Cortex of kidney (tissue), 1 donor: Measurements from ENCODE around the gene FADS1.

ENCODE experiments used
- DNase-seq: peaks from one replicate; lab custom pipeline; 2025; lab: John Stamatoyannopoulos, UW

Gene FADS1

DNA sequence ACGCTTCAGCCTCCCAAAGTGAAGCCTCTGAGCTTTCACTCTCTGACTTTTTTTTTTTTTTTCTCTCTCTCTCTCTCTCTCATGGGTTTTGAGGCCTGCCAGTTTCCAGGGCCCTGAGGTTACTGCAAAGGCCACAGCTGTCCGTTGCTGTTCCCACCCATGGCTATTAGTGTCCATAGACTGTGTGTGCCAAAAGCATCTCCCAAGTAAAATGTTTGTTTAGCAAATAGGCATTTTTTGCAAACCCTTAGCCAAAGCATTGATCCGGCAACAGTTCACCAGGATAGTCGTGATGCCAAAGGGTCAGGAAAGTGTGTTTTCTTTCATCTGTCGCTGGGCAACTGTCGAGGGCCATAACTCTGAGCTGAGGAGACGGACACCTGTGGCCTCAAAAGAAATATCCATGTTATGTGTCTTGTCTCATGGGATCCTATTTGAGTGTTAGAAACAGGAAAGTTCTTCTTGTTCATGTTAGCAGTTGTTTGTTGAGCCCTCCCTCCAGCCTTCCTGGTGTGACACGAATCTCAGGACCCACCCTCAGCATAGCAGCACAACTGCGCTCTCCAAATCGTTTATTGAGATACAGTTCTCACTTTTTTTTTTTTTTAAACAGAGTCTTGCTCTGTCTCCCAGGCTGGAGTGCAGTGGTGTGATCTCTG is 29.7 kb upstream of the FADS1 start:
- no peak for DNase-seq

DNA sequence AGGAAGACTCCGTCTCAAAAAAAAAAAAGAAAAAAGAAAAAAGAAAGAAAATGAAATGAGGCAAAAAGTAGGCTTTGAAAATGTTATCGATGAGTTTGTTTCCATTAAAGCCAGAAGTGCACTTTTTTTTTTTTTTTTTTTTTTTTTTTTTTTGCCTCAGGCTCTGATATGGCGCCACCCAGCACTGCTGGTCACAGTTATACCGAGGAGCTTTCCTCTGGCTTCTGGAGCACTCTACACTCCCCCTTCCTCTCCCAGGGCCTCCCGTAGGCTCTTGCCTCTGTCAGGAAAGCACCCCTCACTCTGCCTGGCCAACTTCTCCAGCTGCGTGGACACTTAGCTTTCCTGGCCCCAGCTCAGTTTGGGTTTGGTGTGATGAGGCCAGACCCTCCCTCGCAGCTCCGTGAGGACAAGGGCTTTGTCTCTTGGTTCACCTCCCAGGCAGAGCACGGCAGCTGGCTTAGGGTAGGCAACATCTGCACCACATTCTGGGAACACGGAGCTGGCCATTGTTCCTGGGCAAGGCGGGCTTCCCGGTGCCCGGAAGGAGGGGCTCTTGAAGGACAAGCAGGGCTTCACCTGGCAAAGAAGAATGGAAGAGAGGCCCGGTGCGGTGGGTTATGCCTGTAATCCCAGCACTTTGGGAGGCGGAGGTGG is 28.2 kb upstream of the FADS1 start:
- DNase-seq = no peak

DNA sequence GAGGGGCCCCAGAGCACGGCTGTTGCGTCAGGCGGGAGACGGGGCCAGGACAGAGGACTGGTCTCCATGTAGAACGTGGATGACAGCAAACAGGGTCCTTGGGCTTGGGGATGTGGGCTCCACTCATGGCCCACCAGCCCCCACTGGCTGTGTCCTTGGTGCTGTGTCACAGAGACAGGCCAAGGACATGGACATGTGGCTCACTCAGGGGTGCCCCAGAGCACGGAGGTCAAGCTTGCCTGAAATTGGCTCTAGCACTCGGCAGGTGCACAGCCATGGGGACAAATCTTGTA is 25.7 kb upstream of the FADS1 start:
- no peak for DNase-seq

DNA sequence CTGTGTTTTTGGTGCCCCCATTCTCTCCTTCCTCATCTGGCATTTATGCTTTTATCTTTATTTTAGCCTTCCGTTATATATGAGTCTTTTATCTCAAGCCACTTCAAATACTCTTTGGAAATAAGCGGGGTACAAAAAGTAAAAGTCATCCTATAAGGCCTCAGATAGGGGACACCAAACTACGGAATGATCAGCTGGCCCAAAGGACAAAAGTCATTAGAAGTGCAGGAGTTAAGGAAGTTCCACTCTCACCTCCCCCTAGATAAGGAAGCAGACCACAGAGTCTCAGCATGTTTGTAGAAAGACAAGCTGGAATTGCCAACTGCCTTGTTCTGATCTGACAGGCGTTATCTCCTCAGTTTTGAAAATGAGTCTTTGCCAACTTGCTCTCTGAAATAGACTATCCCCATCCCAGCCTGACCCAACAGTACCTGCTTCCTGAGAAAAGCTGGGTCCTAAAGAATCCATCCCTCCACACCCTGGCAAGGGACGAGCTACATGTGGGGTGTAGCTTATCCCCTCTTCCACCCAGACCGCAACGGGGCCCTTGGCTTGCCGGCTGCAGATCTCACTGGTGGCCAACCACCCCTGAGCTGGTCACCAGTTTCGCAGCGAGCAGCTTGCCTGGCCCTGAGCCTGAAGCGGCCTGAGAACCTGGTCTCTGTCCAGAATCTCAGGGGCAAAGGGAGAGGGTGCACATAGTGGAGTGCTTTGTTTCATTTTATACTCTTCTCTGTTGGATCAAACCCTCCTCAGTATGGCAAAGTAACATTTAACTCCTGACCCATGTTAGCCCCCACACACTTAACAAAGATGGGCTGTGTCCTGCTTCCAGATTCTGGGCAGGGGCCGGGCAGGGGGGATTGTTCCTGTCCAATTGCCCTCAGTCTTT is 25.1 kb upstream of the FADS1 start:
- no peak for DNase-seq

DNA sequence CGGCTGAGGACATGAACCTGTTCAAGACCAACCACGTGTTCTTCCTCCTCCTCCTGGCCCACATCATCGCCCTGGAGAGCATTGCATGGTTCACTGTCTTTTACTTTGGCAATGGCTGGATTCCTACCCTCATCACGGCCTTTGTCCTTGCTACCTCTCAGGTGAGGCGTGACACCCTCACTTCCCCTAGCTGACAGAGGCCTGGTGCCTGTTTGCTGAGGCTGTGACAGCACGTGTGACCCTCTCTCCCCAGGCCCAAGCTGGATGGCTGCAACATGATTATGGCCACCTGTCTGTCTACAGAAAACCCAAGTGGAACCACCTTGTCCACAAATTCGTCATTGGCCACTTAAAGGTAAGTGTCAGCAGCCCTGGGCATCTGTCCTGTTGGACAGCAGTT is 23.6 kb upstream of the FADS1 start:
- DNase-seq = no peak

DNA sequence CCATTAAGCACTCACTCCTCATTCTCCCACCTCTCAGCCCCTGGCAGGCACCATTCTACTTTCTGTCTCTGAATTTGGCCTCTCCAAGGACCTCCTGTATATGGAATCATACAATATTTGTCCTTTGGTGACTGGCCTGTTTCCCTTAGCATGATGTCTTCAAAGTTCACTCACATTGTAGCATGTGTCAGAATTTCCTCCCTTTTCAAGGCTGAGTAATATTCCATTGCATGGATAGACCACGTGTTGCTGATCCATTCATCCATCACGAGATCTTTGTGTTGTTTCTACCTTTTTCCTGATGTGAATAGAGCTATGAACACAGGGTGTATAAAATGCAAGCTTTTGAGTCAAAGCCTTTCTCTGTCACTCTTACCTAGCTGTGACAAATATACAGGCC is 22.9 kb upstream of the FADS1 start:
- no peak for DNase-seq

DNA sequence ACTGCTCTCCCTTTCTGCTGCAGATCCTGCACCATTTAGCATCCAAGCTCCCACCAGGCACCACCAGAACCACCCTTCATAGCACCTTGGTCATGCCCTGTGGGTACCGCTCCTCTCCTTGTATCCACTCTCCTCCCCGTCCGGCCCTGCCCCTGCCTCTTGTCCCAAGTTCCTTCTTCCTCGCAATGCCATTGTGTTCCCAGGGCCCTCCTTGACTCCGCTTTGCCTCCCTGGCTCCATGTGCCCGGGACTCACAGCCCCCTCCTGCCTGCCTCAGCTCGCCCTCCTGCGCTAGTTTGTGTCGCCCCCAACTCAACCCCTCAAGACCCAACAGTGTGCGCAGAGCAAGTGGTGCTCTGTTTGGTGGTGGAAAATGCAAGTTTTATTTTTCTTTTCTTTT is 22.1 kb upstream of the FADS1 start:
- DNase-seq = no peak

DNA sequence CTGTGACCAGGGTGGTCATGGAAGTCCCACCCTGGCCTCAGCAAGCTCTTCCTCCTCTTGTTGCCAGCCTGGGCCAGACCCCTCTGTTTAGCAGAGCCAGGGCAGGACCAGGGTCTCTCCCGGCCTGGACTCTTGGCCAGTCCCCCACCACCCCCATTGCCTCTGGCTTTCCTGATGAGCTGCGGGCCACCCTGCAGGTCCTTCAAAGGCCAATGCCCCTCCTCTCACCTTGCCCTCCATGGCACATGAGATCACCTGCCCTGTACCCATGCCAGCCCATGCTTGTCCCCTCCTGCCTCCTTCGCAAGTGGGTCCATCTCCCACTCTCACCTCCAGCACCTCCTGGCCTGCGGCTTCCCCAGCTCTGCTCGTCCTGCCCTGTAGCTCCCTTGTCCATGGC is 21.7 kb upstream of the FADS1 start:
- no peak for DNase-seq

DNA sequence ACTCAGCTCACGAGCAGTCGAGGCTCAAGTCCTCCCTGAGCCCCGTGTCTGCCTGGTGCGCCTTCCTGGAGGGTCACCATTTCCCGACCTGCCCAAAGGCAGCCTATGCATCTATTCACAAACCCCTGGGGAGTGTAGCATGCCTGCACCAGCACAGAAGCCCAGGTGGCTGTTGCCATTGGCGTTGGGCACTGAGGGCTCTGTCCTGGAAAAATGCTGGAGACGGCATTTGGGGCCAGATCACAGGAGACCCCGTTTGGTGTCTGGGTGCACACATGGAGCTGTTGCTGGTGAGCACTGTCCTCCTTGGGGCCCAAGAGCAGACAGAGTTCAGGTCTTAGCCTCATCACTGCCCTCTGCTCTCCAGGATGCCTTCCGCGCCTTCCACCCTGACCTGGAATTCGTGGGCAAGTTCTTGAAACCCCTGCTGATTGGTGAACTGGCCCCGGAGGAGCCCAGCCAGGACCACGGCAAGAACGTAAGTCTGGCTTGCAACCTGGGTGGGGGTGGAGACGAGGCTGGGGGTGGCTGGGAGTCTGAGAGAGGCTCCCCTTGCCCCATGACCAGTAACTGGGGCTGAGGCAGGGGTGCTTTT is 20.7 kb upstream of the FADS1 start:
- no peak for DNase-seq

DNA sequence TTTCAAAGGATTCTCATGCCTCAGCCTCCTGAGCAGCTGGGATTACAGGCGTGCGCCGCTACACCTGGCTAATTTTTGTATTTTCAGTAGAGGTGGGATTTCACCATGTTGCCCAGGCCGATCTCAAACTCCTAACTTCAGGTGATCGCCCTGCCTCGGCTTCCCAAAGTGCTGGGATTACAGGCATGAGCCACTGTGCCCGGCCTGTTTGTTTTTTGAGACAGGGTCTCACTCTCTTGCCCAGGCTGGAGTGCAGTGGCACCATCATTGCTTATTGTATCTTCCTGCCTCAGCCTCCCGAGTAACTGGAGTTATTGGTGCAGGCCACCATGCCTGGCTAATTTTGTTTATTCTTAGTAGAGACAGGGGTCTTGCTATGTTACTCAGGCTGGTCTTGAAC is 19.4 kb upstream of the FADS1 start:
- DNase-seq = no peak

DNA sequence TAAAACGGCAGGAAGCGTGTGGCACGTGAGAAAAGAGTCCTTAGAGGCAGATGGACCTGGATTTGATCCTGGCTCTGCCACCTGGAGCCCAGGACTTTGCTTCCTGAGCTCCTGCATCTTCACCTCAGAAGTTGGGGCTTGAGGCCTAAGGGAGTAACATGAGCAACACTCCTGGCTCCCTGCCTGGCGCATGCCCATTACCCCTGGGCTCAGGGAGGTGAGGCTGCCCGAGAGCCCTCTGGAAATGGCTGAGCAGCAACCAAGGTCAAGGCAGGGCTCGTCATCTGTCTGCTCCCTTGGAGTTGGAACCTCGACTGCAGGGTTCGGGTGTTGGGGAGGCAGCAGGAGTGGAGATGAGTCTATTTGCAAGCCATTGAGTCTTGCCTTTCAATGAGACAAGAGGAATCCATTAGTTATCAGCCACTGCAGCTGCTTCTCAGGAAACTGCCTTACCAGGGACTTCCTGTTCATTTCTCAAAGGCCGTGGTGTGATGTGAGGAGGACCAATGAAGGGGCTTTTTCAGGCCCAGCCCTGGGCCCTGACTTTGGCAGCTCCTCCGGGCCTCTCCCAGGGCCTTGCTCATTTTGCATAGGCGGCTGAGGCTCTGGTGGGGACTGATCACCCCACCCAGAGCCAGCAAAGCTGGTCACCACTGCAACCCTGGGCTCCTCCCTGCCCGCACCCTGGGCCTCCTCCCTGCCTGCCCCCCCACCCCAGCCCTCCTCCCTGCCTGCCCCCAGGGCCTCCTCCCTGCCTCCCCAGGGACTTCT is 17.7 kb upstream of the FADS1 start:
- no peak for DNase-seq

DNA sequence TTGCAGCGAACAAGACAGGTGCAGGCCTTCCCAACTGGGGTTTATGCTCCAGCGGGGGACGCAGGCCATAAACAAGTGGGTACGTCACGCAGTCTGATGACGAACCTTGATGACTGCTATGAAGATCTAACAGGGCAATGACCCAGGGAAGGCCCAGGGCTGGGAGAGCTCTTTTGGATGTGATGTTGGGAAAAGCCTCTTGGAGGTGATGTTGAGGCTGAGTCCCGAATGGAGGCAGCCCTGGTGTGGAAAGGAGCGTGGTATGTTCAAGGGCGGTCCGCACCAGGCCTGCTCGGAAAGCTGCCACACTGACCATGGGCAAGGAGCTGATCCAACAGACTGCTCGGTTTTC is 17.1 kb upstream of the FADS1 start:
- DNase-seq = no peak

DNA sequence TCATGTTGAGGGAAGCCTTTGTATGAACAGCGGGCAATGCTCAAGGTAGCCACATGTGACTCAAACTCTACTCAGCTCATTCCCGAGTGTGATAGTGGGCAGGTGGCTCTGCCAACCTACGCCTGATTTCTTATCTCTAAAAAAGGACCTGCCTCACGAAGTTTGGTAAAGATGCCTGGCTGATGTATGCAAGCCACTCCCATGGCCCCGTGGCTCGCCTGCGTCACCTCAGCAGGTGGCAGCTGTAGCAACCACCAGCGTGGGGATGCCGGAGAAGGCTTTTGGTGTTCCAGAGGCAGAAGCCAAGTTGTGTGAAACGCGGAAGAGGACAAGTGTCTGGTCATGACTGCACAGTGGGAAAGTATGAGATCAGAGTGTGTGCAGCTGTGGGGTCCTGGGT is 16.7 kb upstream of the FADS1 start:
- DNase-seq = no peak

DNA sequence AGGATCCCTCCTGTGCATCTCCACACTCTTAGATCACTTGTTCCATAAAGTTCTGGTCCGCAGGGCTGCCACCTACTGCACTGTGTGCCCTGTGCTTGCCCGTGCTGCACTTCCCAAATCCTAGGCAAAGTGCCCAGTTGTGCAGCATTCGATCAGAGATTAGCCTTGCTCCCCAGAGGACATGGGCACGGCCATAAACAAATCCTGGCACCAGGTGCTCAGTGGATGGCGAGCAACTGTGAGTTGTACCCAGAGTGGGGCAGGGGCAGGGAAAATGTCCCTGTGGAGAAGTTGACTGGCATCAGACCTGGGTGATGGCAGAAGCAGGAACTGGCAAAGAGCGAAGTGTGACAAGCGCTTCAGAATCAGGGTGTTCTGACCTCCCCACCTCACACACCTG is 16.0 kb upstream of the FADS1 start:
- DNase-seq = no peak

DNA sequence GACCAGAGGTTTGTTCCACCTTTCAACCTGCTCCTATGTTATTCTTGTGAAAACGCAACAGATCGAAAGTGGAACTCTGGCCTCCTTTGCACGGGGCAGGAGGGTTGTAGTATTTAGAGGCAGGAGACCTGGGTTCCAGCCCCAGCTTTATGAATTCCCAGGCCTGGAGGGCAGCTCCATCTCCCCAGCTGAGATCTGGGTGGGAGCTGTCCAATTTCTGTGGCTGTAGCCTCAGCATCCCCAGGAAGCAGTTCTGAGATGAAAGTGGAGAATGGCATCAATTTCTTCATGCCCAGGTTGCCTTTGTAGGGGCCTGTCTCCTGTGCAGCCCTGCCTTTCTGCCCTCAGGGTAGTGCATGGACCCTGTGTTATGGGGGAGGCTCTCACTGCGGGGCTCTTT is 15.4 kb upstream of the FADS1 start:
- no peak for DNase-seq

DNA sequence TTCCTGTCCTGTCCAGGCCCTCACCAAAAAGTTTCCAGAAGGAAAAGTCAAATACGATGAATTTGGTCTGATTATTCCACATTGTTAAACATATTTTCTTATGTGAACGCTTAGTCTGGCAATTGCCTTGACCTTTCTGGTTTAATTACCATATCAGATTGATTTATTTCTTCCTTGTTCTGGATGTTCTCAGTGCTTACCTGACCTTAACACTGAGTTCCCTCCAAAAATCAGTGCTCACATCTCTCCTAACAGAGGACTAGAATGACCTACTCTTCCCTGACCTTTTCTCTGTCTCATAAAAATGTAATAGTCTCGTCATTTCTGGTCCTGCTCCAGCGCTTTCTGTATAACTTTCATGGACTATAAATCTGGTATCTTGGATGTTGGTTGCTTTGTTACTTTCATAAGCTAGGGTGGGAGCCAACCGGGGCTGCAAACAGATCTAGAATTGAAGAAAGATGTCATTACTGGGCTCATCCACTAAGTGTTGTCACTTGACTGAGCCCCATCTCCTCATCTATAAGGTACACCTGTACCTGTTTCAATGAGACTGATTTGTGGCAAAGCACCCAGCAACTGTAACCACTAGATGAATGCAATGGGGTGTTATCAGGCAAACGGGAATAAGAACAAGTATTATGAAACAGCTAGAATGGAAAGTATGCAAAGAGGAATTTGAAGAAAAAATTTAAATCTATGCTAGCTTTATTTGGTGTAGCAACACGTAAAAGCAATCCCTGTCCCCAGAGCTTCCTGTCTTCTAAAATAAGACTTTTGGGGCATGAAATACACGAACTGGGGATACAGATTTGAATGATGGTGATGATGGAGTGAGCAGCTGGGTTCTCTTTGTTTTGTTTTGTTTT is 13.7 kb upstream of the FADS1 start:
- no peak for DNase-seq

DNA sequence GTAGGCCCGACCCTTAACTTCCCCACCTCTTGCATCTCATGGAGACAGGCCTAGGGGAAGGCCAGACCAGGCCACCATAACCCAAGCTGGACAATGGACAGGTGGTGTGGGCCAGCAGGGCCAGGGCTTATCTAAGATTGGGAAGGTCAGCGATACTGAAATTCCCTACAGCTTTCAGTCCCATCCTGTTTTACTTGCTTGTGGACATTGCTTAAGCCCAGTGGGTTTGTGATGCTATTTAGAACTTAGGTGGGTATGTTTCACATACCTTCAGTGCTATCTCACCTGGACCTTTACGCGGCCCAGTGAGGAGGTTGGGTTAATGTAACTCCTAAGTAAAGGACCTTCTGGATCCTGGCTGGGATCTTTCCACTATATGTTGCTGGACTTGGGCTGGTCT is 13.0 kb upstream of the FADS1 start:
- no peak for DNase-seq

DNA sequence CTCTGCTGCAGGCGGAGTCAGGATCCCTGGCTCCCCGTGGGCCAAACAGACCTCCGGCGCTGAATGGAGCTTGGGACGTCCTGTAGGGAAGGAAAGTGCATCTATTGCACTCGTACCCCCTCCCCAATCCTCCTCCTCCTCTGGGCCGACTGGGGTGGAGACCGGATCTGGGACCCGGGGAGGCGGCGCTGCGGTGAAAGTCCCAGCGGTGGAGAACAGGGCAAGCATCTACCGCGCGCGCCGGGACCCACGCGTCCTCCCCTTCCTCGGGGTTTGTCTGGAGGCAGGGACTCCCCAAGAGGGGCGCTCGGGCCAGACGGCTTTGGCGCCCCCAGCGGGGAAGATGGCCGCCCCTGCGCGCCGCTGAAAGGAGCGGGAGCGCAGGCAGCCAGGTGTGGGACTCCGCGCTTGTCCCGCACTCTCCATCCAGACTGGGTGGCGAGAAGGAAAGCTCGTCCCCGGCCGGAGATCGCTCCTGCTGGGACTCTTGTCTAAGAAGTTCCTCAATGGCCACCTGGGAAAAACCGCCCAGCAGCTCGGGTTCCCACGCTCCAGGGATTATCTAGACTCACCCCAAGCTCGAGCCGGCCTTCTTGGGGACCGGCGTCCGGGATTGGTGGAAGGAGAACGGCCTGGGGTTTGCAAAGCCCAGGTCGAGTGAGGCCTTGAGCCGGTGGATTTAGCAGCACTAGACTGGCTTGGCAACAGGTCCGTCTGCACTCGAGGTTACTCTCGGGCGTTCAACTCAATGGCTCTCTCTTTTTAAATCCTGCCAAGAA is 12.0 kb upstream of the FADS1 start:
- DNase-seq = no peak

DNA sequence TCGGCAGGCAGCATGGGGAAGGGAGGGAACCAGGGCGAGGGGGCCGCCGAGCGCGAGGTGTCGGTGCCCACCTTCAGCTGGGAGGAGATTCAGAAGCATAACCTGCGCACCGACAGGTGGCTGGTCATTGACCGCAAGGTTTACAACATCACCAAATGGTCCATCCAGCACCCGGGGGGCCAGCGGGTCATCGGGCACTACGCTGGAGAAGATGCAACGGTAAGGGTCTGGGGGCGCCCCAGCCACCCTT is 11.5 kb upstream of the FADS1 start:
- DNase-seq = no peak

DNA sequence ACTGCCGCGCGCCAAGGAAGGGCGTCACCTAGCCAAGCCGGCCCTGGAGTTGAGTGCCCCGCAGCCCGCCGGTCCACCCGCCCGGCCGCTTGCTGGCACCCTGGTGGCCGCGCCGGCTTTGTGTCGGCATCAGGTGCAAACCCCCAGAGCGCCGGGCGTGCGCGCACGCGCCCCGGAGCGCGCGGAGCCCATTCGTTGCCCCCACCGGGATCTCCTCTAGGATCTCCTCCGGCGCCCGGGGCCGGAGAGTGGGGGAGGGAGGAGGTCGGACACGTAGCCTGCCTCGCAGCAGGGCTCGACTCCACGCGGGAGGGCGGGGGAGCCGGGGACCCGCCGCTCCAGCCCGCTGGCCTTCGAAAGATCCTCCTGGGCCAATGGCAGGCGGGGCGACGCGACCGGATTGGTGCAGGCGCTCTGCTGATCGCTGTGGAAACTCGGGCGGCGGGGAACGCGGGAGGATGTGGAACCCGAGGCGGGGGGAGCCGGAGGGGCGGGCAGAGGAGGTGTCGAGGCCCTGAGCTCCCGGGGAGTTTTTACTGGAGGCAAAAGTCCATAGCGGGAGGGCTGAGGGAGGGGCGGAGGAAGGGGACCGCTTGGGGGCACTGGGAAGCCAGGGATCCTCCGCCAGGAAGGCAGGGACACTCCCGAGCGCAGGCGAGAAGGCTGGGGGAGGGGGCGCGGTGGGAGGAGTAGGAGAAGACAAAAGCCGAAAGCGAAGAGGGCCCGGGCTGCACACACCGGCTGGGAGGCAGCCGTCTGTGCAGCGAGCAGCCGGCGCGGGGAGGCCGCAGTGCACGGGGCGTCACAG is 11.0 kb upstream of the FADS1 start, which contains the start of gene FADS2:
TSS of gene FADS2 (plus strand) at position 730 of the 808 bp plus-strand sequence. CDS start 91 bp downstream, outside the sequence.
- DNase-seq = no peak
